IPS DF 6.9 (cell line): ENCODE data around the gene SAA2.

ENCODE experiments used
- DNase-seq: peaks from one replicate; pipeline ENCODE4 v3.0.0-alpha.2; 2013; ENCODE audit warnings: low read depth, low spot score
- H3K27ac ChIP-seq: one replicate; pipeline ENCODE4 v1.5.1; 2013; ENCODE audit warnings: low read length, control low read depth
- H3K27me3 ChIP-seq: 2 replicates; pipeline ENCODE4 v1.6.1; 2013; ENCODE audit warnings: mild to moderate bottlenecking, low read length; ENCODE audit not compliant: control insufficient read depth, insufficient read depth
- H3K36me3 ChIP-seq: 2 replicates; pipeline ENCODE4 v1.6.1; 2013; ENCODE audit warnings: low read length; ENCODE audit not compliant: control insufficient read depth, insufficient read depth
- H3K4me1 ChIP-seq: 2 replicates; pipeline ENCODE4 v1.6.1; 2013; ENCODE audit warnings: low read length; ENCODE audit not compliant: control insufficient read depth, insufficient read depth
- H3K4me3 ChIP-seq: 2 replicates; pipeline ENCODE4 v1.5.1; 2013; ENCODE audit warnings: mild to moderate bottlenecking, low read length
- H3K9me3 ChIP-seq: 2 replicates; pipeline ENCODE4 v1.6.1; 2013; ENCODE audit warnings: low read length, inconsistent platforms; ENCODE audit not compliant: control insufficient read depth, insufficient read depth
- WGBS: extraction: QIAGEN DNeasy Blood & Tissue Kit; methylation state at CpG from one replicate; pipeline ENCODE4 v1.1.7; 2013; ENCODE audit warnings: mixed read lengths, missing lambda C conversion rate; ENCODE audit not compliant: insufficient read length, insufficient coverage; 5-methylcytosine and 5-hydroxymethylcytosine counted together

SAA2 gene

GRCh38 chr11:18248561-18248960 is at the start of gene SAA2:
SAA2 (minus strand) TSS chr11:18248668; CDS start chr11:18248011, 657 bp downstream.
- Histone ChIP-seq H3K27me3 (no peaks in the 10 kb centered on the region), H3K27ac (no peak within 1 kb of the TSS), H3K4me3 (no peak within 1 kb of the TSS), H3K9me3 (no peaks in the 10 kb centered on the region), H3K36me3 (no peaks in the 10 kb centered on the region), H3K4me1 (no peaks in the 10 kb centered on the region)
- no peak for DNase-seq
- WGBS, result no CpG with 5 or more reads among the region's 5 CpGs

DNA sequence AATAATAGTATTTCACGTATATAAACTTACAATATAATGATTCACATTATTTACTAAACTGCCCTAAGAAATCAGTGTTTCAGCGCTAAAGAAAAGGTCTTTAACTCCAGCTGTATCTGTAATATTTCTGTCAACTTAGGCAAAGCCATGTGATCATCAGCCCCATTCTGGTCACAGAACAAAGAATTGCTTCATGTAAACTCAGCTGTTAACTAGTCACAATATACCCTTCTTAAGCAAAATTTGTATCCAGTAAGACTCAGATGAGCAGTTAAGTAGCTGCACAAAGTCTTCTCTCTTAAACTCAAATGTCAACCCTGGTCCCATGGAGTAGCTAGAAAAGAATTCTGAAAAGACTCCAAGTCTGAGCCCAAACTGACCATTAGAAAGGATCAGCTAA is 46.8 kb upstream of the SAA2 start:
- Histone ChIP-seq H3K27me3 (no peaks in the 10 kb centered on the region), H3K27ac (no peak overlapping the region), H3K4me3 (no peak overlapping the region), H3K9me3 (no peaks in the 10 kb centered on the region), H3K36me3 (peaks cover 10% of the 10 kb centered on the region; the same call in 1 of the 2 replicates), H3K4me1 (no peaks in the 10 kb centered on the region)
- WGBS, result no CpG with 5 or more reads among the region's 2 CpGs
- no peak for DNase-seq

DNA sequence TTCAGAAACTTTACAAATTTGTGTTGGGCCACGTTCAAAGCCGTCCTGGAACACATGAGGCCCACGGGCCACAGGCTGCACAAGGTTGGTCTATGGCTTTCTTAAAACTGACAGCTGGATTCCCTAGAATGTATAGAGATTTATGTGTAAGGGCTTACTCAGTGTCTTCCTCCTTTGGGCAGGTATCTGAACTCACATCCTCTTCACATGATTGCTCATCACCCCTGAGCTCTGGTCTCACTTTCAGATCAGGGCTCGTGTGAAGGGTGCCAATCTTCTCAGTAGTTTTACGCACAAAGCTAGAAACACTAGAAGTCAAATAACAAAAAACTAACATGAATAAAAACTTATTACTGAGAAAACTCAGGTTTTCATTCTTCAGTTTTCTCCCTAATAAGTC is 46.4 kb upstream of the SAA2 start:
- H3K4me1 ChIP-seq, result no peaks in the 10 kb centered on the region
- H3K27me3 ChIP-seq, result no peaks in the 10 kb centered on the region
- peaks cover 10% of the 10 kb centered on the region; the same call in 1 of the 2 replicates for H3K36me3 ChIP-seq
- no peak overlapping the region for H3K4me3 ChIP-seq
- no peaks in the 10 kb centered on the region for H3K9me3 ChIP-seq
- H3K27ac ChIP-seq, result no peak overlapping the region
- no peak for DNase-seq
- no CpG with 5 or more reads among the region's 5 CpGs for WGBS

DNA sequence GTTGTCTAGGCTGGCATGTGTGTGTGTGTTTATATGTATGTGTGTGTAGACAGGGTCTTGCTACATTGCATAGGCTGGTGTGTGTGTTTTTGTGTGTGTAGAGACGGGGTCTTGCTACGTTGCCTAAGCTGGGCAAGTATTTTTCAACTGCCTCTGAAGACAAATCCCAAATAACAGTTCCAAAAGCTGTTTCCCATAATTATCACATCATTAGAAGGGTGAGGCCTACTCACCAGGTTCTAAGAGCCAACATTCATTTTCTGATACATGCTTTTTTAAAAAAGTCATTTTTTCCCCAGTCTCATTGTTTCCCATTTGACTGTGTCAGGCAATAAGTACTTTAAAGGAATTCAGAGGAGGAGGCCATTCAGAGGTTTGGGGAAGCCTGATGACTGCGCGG is 40.4 kb upstream of the SAA2 start:
- Histone ChIP-seq H3K4me1 (no peaks in the 10 kb centered on the region), H3K36me3 (peaks cover 16% of the 10 kb centered on the region; the same call in 1 of the 2 replicates), H3K4me3 (no peak overlapping the region), H3K9me3 (no peaks in the 10 kb centered on the region), H3K27me3 (no peaks in the 10 kb centered on the region), H3K27ac (no peak overlapping the region)
- no CpG with 5 or more reads among the region's 4 CpGs for WGBS
- DNase-seq, result no peak

GRCh38 chr11:18285841-18286240 is 37.4 kb upstream of the SAA2 start:
- Histone ChIP-seq H3K27me3 (no peaks in the 10 kb centered on the region), H3K27ac (no peak overlapping the region), H3K4me1 (no peaks in the 10 kb centered on the region), H3K9me3 (no peaks in the 10 kb centered on the region), H3K36me3 (peaks cover 15% of the 10 kb centered on the region; the same call in 1 of the 2 replicates), H3K4me3 (no peak overlapping the region)
- no CpG with 5 or more reads among the region's 1 CpG for WGBS
- no peak for DNase-seq

DNA sequence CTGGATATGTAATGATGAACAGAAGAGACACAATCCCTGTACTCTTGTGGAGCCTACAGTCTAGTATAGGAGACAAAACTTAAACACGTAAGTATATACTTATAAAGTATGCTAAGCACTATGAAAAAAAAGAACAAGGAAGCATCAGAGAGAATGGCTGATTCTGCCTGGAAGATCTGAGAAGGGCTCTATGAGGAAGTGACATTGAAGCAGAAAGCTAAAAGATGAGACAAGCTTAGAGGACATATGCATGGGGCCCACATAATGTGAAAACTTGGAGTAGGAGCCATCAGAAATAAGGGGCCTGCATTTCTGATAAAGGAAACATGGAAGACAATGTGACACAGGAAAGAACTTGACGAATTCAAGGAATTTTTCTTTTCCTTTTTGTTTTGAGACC is 34.2 kb upstream of the SAA2 start:
- Histone ChIP-seq H3K4me1 (no peaks in the 10 kb centered on the region), H3K36me3 (peaks cover 17% of the 10 kb centered on the region; the same call in 1 of the 2 replicates), H3K27me3 (no peaks in the 10 kb centered on the region), H3K4me3 (no peak overlapping the region), H3K9me3 (no peaks in the 10 kb centered on the region), H3K27ac (no peak overlapping the region)
- WGBS, result no CpG with 5 or more reads among the region's 2 CpGs
- DNase-seq, result no peak

DNA sequence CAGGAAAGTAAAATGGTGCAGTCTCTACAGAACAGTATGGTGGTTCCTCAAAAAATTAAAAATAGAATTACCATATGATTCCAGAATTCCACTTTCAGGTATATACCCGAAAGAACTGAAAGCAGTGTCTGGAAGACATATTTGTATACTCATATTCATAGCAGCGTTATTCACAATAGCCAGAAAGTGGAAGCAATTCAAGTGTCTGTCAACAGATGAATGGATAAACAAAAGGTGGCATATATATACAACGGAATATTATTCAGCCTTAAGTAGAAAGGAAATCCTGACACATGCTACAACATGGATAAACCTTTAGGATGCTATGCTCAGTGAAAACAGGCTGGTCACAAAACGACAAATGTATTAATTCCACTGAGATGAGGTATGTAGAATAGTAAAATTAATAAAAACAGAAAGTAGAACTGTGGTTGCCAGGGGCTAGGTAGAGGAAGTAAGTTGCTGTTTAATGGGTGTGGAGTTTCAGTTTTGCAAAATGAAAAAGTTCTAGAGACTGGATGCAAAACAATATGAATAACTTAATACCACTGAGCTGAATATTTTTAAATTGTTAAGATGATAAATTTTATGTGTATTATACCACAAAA is 32.1 kb upstream of the SAA2 start:
- no CpG with 5 or more reads among the region's 4 CpGs for WGBS
- Histone ChIP-seq H3K27me3 (no peaks in the 10 kb centered on the region), H3K27ac (no peak overlapping the region), H3K4me3 (no peak overlapping the region), H3K4me1 (no peaks in the 10 kb centered on the region), H3K36me3 (peaks cover 10% of the 10 kb centered on the region; the same call in 1 of the 2 replicates), H3K9me3 (no peaks in the 10 kb centered on the region)
- no peak for DNase-seq

GRCh38 chr11:18277565-18278271 is 29.2 kb upstream of the SAA2 start:
- no peak overlapping the region for H3K4me3 ChIP-seq
- DNase-seq, result no peak
- WGBS, result no CpG with 5 or more reads among the region's 5 CpGs
- H3K27ac ChIP-seq, result no peak overlapping the region
- no peaks in the 10 kb centered on the region for H3K27me3 ChIP-seq
- H3K4me1 ChIP-seq, result no peaks in the 10 kb centered on the region
- no peaks in the 10 kb centered on the region for H3K9me3 ChIP-seq
- peaks cover 7% of the 10 kb centered on the region; the same call in 1 of the 2 replicates for H3K36me3 ChIP-seq

- no peaks in the 10 kb centered on the region for H3K9me3 ChIP-seq
- no CpG with 5 or more reads among the region's 4 CpGs for WGBS
- H3K4me3 ChIP-seq, result no peak overlapping the region
- peaks cover 2% of the 10 kb centered on the region; the same call in 1 of the 2 replicates for H3K4me1 ChIP-seq
- H3K27ac ChIP-seq, result no peak overlapping the region
- no peaks in the 10 kb centered on the region for H3K36me3 ChIP-seq
- DNase-seq, result no peak
- no peaks in the 10 kb centered on the region for H3K27me3 ChIP-seq
Measured at GRCh38 chr11:18271206-18271605, 22.7 kb upstream of the SAA2 start.

- Histone ChIP-seq H3K36me3 (no peaks in the 10 kb centered on the region), H3K4me1 (peaks cover 2% of the 10 kb centered on the region; the same call in 1 of the 2 replicates)
Measured at GRCh38 chr11:18270102-18270501, 21.6 kb upstream of the SAA2 start.

More at GRCh38 chr11:18270102-18270501, 21.6 kb upstream of the SAA2 start:
- WGBS, result no CpG with 5 or more reads among the region's 4 CpGs
- Histone ChIP-seq H3K4me3 (no peak overlapping the region), H3K27me3 (no peaks in the 10 kb centered on the region), H3K9me3 (no peaks in the 10 kb centered on the region), H3K27ac (no peak overlapping the region)
- DNase-seq, result no peak
